Measurements from ENCODE around the gene CDH23. TPM values are rescaled to one million over a fixed set of nuclear protein-coding genes. Genes with fewer than 3 reads are reported as not detected.

The CDH23 gene
- polyA plus RNA-seq, 1 donor from 2014 or later: 6.6 TPM

DNA sequence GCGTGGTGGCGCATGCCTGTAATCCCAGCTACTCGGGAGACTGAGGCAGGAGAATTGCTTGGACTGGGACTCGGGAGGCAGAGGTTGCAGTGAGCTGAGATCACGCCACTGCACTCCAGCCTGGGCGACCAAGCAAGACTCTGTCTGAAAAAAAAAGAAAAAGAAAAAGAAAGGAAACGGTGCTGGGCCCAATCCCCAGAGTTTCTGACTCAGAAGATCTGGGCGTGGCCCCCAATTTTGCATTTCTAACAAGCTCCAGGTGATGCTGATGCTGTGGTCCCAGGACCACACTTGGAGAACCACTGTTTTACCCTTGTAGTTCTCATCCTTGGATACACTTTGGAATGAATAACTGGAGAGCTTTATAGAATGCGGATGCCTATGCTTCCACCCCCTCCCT is 243.9 kb downstream of the CDH23 start:
- no peaks in the 10 kb centered on the region for H3K9me3 ChIP-seq (ENCODE audit: low read length)
- no peak overlapping the region for H3K9ac ChIP-seq (ENCODE audit: low read length)
- TF ChIP-seq SMC3 (conservative IDR thresholded peaks at IDR 0.05; ENCODE audit: poor library complexity) (no peak), MXI1 (conservative IDR thresholded peaks at IDR 0.05; ENCODE audit: poor library complexity, severe bottlenecking) (no peak), POLR2AphosphoS5 (IDR thresholded peaks at IDR 0.05) (no peak), EP300 (conservative IDR thresholded peaks at IDR 0.05; ENCODE audit: poor library complexity, severe bottlenecking) (no peak), RAD21 (conservative IDR thresholded peaks at IDR 0.05) (no peak), TAF1 (IDR thresholded peaks at IDR 0.05; ENCODE audit: low read depth) (no peak)
- TF ChIP-seq, protein P1, sequence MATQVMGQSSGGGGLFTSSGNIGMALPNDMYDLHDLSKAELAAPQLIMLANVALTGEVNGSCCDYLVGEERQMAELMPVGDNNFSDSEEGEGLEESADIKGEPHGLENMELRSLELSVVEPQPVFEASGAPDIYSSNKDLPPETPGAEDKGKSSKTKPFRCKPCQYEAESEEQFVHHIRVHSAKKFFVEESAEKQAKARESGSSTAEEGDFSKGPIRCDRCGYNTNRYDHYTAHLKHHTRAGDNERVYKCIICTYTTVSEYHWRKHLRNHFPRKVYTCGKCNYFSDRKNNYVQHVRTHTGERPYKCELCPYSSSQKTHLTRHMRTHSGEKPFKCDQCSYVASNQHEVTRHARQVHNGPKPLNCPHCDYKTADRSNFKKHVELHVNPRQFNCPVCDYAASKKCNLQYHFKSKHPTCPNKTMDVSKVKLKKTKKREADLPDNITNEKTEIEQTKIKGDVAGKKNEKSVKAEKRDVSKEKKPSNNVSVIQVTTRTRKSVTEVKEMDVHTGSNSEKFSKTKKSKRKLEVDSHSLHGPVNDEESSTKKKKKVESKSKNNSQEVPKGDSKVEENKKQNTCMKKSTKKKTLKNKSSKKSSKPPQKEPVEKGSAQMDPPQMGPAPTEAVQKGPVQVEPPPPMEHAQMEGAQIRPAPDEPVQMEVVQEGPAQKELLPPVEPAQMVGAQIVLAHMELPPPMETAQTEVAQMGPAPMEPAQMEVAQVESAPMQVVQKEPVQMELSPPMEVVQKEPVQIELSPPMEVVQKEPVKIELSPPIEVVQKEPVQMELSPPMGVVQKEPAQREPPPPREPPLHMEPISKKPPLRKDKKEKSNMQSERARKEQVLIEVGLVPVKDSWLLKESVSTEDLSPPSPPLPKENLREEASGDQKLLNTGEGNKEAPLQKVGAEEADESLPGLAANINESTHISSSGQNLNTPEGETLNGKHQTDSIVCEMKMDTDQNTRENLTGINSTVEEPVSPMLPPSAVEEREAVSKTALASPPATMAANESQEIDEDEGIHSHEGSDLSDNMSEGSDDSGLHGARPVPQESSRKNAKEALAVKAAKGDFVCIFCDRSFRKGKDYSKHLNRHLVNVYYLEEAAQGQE (IDR thresholded peaks at IDR 0.05; ENCODE audit: borderline replicate concordance): no peak

DNA sequence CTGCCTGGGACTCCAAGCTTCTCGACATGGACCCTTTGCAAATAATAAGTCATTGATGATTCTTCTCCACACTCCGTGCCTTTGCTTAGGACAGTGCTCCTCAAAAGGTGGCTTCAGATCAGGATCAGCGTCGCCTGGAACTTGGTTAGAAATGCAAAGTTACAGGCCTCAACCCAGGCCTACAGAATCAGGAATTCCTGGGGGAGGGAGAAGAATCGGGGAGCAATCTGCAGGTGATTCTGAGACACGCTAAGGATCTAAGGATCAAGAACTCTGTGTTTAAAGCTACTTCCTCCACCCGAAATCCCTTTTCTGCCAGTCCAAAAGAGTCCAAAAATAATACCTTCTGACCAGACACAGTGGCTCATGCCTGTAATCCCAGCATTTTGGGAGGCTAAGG is 244.7 kb downstream of the CDH23 start:
- TF ChIP-seq EP300 (conservative IDR thresholded peaks at IDR 0.05; ENCODE audit: poor library complexity, severe bottlenecking): no peak
- TF ChIP-seq MXI1 (conservative IDR thresholded peaks at IDR 0.05; ENCODE audit: poor library complexity, severe bottlenecking): no peak
- TF ChIP-seq EZH2 (IDR thresholded peaks at IDR 0.05; ENCODE audit: borderline replicate concordance, insufficient read depth, low read length, poor library complexity, severe bottlenecking): no peak
- TF ChIP-seq, protein P2, sequence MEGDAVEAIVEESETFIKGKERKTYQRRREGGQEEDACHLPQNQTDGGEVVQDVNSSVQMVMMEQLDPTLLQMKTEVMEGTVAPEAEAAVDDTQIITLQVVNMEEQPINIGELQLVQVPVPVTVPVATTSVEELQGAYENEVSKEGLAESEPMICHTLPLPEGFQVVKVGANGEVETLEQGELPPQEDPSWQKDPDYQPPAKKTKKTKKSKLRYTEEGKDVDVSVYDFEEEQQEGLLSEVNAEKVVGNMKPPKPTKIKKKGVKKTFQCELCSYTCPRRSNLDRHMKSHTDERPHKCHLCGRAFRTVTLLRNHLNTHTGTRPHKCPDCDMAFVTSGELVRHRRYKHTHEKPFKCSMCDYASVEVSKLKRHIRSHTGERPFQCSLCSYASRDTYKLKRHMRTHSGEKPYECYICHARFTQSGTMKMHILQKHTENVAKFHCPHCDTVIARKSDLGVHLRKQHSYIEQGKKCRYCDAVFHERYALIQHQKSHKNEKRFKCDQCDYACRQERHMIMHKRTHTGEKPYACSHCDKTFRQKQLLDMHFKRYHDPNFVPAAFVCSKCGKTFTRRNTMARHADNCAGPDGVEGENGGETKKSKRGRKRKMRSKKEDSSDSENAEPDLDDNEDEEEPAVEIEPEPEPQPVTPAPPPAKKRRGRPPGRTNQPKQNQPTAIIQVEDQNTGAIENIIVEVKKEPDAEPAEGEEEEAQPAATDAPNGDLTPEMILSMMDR (IDR thresholded peaks at IDR 0.05; ENCODE audit: poor library complexity, severe bottlenecking): no peak
- no peak for TF ChIP-seq TAF1 (IDR thresholded peaks at IDR 0.05; ENCODE audit: low read depth)
- TF ChIP-seq, protein P1 (IDR thresholded peaks at IDR 0.05; ENCODE audit: borderline replicate concordance): no peak
- TF ChIP-seq POLR2AphosphoS5 (IDR thresholded peaks at IDR 0.05): no peak
- no peak for TF ChIP-seq SMC3 (conservative IDR thresholded peaks at IDR 0.05; ENCODE audit: poor library complexity)
- no peak for TF ChIP-seq RAD21 (conservative IDR thresholded peaks at IDR 0.05)
- H2AFZ ChIP-seq (ENCODE audit: low read depth, low read length): no peak overlapping the region
- H3K79me2 ChIP-seq (replicated peaks; ENCODE audit: insufficient read depth, low read length): no peaks in the 10 kb centered on the region
- no peak overlapping the region for H3K27ac ChIP-seq (ENCODE audit: low read length)
- no peak overlapping the region for H3K4me2 ChIP-seq (ENCODE audit: low read length)
- no peaks in the 10 kb centered on the region for H3K9me3 ChIP-seq (ENCODE audit: low read length)
- H3K4me3 ChIP-seq (ENCODE audit: low read length): no peak overlapping the region
- no peaks in the 10 kb centered on the region for H3K27me3 ChIP-seq (ENCODE audit: insufficient read depth, low read depth, low read length)
- H3K9me2 ChIP-seq (ENCODE audit: insufficient read depth, low read length): no peaks in the 10 kb centered on the region
- H3K9ac ChIP-seq (ENCODE audit: low read length): no peak overlapping the region
- no peaks in the 10 kb centered on the region for H3F3A ChIP-seq (ENCODE audit: insufficient read depth, low read length, poor library complexity, severe bottlenecking)
- H3K36me3 ChIP-seq (ENCODE audit: insufficient read depth, low read length): no peaks in the 10 kb centered on the region
- no peaks in the 10 kb centered on the region for H4K20me1 ChIP-seq (ENCODE audit: insufficient read depth)

More for the DNA sequence above, 243.9 kb downstream of the CDH23 start:
- H3K9me2 ChIP-seq (ENCODE audit: insufficient read depth, low read length): no peaks in the 10 kb centered on the region
- no peak overlapping the region for H3K4me2 ChIP-seq (ENCODE audit: low read length)
- no peak overlapping the region for H3K27ac ChIP-seq (ENCODE audit: low read length)
- no peaks in the 10 kb centered on the region for H4K20me1 ChIP-seq (ENCODE audit: insufficient read depth)
- no peaks in the 10 kb centered on the region for H3K36me3 ChIP-seq (ENCODE audit: insufficient read depth, low read length)
- H2AFZ ChIP-seq (ENCODE audit: low read depth, low read length): no peak overlapping the region
- H3K79me2 ChIP-seq (replicated peaks; ENCODE audit: insufficient read depth, low read length): no peaks in the 10 kb centered on the region
- H3K4me3 ChIP-seq (ENCODE audit: low read length): no peak overlapping the region
- no peaks in the 10 kb centered on the region for H3F3A ChIP-seq (ENCODE audit: insufficient read depth, low read length, poor library complexity, severe bottlenecking)
- H3K27me3 ChIP-seq (ENCODE audit: insufficient read depth, low read depth, low read length): no peaks in the 10 kb centered on the region

Data from neural cell (in vitro differentiated cells).